Breast epithelium (tissue), 3 donors: ENCODE data around the gene INO80E.

Experiments used
- CTCF ChIP-seq, 3 donors: fragments of 450-650 bp; IDR thresholded peaks; one replicate each; pipeline ENCODE4 v1.5.1; 2016 to 2017; ENCODE audit warnings: antibody characterized with exemption in 3 of 3, mild to moderate bottlenecking in 3 of 3, moderate library complexity in 3 of 3
- POLR2AphosphoS5 ChIP-seq, 3 donors: sonication (generic); formaldehyde crosslinking; IDR thresholded peaks; one replicate each; pipeline ENCODE4 v1.6.1; 2017; ENCODE audit warnings: antibody characterized with exemption in 3 of 3

DNA sequence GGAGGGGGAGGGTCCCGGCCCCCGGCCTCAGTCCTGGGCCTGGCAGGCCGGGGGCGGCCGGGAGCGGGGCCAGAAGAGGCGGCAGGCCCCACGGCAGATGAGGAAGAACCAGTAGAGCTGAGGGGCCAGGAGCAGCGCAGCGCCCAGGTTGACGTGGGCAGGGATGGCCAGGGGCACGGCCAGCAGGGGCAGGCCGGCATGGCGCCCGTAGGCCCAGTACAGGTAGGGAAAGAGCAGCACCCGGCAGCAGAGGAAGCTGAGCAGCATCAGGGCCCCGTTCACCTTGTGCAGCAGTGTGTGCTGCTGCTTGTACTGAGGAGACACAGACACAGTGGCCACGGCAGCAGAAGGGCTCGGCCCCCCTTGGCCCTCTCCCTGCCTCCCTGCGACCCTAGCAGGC is 29.1 kb downstream of the INO80E start:
- TF ChIP-seq CTCF (IDR thresholded peaks at IDR 0.05) (no peak), POLR2AphosphoS5 (IDR thresholded peaks at IDR 0.05) (no peak)
